Common myeloid progenitor, CD34-positive (primary cell): ENCODE results near the gene CTTNBP2.

Experiments
- CTCF ChIA-PET: fragments of 350-600 bp; sonication (Branson Sonifier 250); formaldehyde crosslinking; loops from one replicate; lab custom pipeline; 2021; ENCODE audit warnings: antibody characterized with exemption; lab: Charles Lee
- POLR2A ChIA-PET: fragments of 350-600 bp; sonication (Branson Sonifier 250); formaldehyde crosslinking; loops from one replicate; lab custom pipeline; 2021; ENCODE audit warnings: antibody characterized with exemption; lab: Charles Lee
- DNase-seq, 3 donors: peaks; one replicate each; pipeline versions ENCODE4 v3.0.0 to v3.0.0-alpha.2; 2013
- H3K27ac ChIP-seq, 2 experiments: 1 replicate in 1 of 2; 2 replicates in 1 of 2; pipeline ENCODE4 v1.7.0; 2013; ENCODE audit warnings: inconsistent platforms in 2 of 2, low read length in 2 of 2, mild to moderate bottlenecking in 2 of 2, low read depth in 1 of 2, moderate library complexity in 1 of 2; ENCODE audit not compliant: severe bottlenecking in 2 of 2, insufficient read depth in 1 of 2, poor library complexity in 1 of 2
- H3K27me3 ChIP-seq, 5 experiments: replicated peaks in 2 of 5; 1 replicate in 3 of 5; 2 replicates in 2 of 5; pipeline versions ENCODE4 v1.6.1 to v1.7.0; 2013; ENCODE audit warnings: low read length in 4 of 5, mild to moderate bottlenecking in 2 of 5, moderate library complexity in 2 of 5, inconsistent platforms in 1 of 5; ENCODE audit not compliant: insufficient read depth in 5 of 5, control insufficient read depth in 4 of 5
- H3K36me3 ChIP-seq, 4 experiments: 1 replicate in 2 of 4; 2 replicates in 2 of 4; pipeline versions ENCODE4 v1.6.1 to v1.7.0; 2013; ENCODE audit warnings: low read length in 3 of 4, control low read depth in 1 of 4, mild to moderate bottlenecking in 1 of 4; ENCODE audit not compliant: control insufficient read depth in 4 of 4, insufficient read depth in 4 of 4
- H3K4me1 ChIP-seq, 4 experiments: 1 replicate in 3 of 4; 2 replicates in 1 of 4; pipeline versions ENCODE4 v1.6.1 to v1.7.1; 2013; ENCODE audit warnings: low read length in 3 of 4, mild to moderate bottlenecking in 3 of 4, control low read depth in 1 of 4, inconsistent platforms in 1 of 4, moderate library complexity in 1 of 4; ENCODE audit not compliant: control insufficient read depth in 4 of 4, insufficient read depth in 4 of 4; ENCODE audit errors: control extremely low read depth in 1 of 4
- H3K4me3 ChIP-seq, 7 experiments: 1 replicate in 4 of 7; 2 replicates in 3 of 7; pipeline versions ENCODE4 v1.5.1 to v1.7.0; 2013; ENCODE audit warnings: mild to moderate bottlenecking in 7 of 7, low read length in 6 of 7, moderate library complexity in 6 of 7, inconsistent platforms in 2 of 7, low read depth in 2 of 7, control low read depth in 1 of 7; ENCODE audit not compliant: insufficient read depth in 4 of 7, control insufficient read depth in 1 of 7; ENCODE audit errors: extremely low read depth in 1 of 7
- H3K9me3 ChIP-seq, 5 experiments: 1 replicate in 4 of 5; 2 replicates in 1 of 5; pipeline versions ENCODE4 v1.6.1 to v1.7.1; 2013; ENCODE audit warnings: low read length in 4 of 5, mild to moderate bottlenecking in 2 of 5, inconsistent platforms in 1 of 5, low read depth in 1 of 5, moderate library complexity in 1 of 5; ENCODE audit not compliant: control insufficient read depth in 4 of 5, insufficient read depth in 2 of 5; ENCODE audit errors: control extremely low read depth in 1 of 5
- whole genome bisulfite sequencing: methylation state at CpG from one replicate; pipeline ENCODE4 v1.1.5; 2013; ENCODE audit not compliant: insufficient coverage; 5-methylcytosine and 5-hydroxymethylcytosine counted together

Gene CTTNBP2

DNA sequence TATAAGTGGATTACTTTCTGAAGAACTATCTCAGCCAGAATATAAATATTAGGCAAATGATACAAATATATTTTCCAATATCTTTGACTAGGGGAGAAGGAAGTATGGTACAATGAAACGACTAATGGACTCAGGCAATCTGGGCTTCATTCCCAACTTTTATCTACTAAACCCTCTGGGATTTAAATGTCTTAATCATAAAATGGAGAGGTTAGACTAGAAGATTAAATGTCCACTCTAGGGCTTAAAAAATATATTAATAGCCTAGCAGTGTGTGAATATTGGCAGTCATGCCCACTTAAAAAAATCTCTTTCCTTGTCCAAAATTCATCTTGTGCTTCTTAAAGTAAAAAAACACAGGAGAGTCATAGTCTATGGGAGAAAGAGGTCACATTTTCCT, 98.3 kb downstream of the CTTNBP2 start:
- no CpG with 5 or more reads among the region's 1 CpG for WGBS
- ChIA-PET CTCF (interaction anchor here (0.8 kb wide), 1 partner anchor 17 kb away, joined by 3 read pairs; no protein-coding TSS in a partner anchor), POLR2A (no interaction called here)
- Histone ChIP-seq H3K4me1 (peaks cover 0 to 27% (median 10%) of the 10 kb centered on the region in 4 experiments), H3K36me3 (no peaks in the 10 kb centered on the region), H3K9me3 (no peaks in the 10 kb centered on the region), H3K27ac (no peak overlapping the region), H3K27me3 (no peaks in the 10 kb centered on the region), H3K4me3 (no peak overlapping the region)
- DNase-seq = no peak

DNA sequence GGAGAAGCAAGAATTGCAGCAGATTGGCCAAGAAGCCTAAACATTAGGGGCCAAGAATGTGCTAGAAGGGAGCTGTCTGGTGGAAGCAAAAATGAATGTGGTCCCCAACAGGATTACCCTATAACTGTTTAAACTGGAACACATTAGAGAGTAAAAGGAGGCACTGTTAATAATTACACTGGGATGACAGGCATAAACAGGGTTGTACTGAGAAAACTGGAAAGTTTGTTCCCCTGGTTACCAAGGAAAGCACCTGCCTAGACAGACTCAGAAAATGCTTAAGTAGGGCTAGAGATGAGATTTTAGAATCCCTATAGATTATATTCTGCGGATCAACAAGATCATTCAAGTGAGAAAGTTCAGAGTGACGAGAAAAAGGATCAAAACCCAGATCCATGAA, 100.8 kb downstream of the CTTNBP2 start:
- H3K4me3 ChIP-seq = no peak overlapping the region
- ChIA-PET POLR2A (no interaction called here), CTCF (interaction anchor here (1.0 kb wide), 1 partner anchor 58 kb away, joined by 3 read pairs; no protein-coding TSS in a partner anchor)
- WGBS = 93% methylated on average over 2 of the region's 2 CpGs
- peaks cover 0 to 34% (median 12%) of the 10 kb centered on the region in 4 experiments for H3K4me1 ChIP-seq
- H3K27me3 ChIP-seq = no peaks in the 10 kb centered on the region
- H3K9me3 ChIP-seq = no peaks in the 10 kb centered on the region
- no peaks in the 10 kb centered on the region for H3K36me3 ChIP-seq
- no peak for DNase-seq
- H3K27ac ChIP-seq = no peak overlapping the region

DNA sequence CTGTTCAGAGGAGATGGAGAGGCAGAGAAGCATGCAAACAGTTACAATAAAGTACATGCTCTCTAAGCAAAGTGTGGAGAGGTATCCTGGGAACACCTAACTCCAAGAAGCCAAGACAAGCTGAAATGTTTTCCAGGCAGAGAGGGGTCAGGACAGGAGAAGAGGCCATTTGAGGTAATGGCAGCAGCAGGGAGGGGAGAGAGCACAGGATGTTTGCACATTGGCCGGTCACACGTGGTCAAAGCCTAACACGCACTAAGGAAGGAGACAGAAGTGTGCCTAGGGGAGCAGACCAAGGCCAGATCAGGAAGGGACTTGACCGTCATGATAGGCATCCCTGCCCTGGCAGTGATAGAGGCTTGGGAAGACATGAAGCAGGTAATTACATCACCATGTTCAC, 101.5 kb downstream of the CTTNBP2 start:
- H3K27me3 ChIP-seq = no peaks in the 10 kb centered on the region
- no peak for DNase-seq
- WGBS = 97% methylated on average over 4 of the region's 4 CpGs
- no peak overlapping the region for H3K4me3 ChIP-seq
- ChIA-PET CTCF (interaction anchor here (1.0 to 1.5 kb wide), 2 partner anchors 38 to 58 kb away, joined by 3 read pairs; no protein-coding TSS in a partner anchor), POLR2A (no interaction called here)
- H3K9me3 ChIP-seq = no peaks in the 10 kb centered on the region
- H3K36me3 ChIP-seq = no peaks in the 10 kb centered on the region
- no peak overlapping the region for H3K27ac ChIP-seq
- H3K4me1 ChIP-seq = peaks cover 0 to 34% (median 12%) of the 10 kb centered on the region in 4 experiments

DNA sequence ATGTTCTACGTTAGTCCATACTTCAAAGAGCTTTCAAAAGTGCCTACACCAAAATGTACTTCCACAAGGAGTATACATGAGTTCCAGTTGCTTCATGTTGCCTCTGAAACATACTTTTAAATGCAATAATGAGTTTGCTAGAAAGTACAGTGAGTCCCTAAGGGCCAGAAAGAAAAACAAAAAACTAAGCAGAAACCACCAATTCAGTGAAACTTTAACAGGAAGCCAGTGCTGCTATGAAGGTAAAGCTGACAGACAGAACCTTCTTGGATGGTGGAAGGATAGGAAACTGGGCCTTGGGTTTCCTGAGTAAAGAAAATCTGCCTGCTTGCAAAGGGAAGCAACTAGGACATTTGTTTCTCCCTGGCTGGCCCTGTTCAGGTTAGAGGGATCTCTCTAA, 104.2 kb downstream of the CTTNBP2 start:
- H3K27me3 ChIP-seq = no peaks in the 10 kb centered on the region
- CTCF ChIA-PET = interaction anchor here (0.6 kb wide), 1 partner anchor 12 kb away, joined by 4 read pairs; no protein-coding TSS in a partner anchor
- POLR2A ChIA-PET = no interaction called here
- no peak for DNase-seq
- no peaks in the 10 kb centered on the region for H3K9me3 ChIP-seq
- H3K36me3 ChIP-seq = no peaks in the 10 kb centered on the region
- H3K27ac ChIP-seq = no peak overlapping the region
- H3K4me3 ChIP-seq = no peak overlapping the region
- WGBS = no CpG with 5 or more reads among the region's 1 CpG
- H3K4me1 ChIP-seq = peaks cover 0 to 18% (median 11%) of the 10 kb centered on the region in 4 experiments

DNA sequence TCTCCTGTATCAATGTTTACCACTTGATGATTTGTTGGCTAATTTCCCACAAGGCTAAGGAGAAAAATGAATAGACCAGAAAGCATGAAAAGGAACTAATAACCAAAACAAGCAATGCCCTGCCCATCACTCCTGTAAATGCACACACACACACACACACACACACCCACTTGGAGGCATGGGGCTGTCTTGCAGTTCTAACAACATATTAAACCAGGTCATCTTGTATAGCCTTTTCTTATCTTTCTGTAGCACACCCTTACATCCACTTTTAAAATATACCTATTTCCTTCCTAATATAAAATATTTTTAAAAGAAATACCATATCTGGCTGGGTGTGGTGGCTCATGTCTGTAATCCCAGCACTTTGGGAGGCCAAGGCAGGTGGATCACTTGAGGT, 105.3 kb downstream of the CTTNBP2 start:
- no peaks in the 10 kb centered on the region for H3K27me3 ChIP-seq
- no peak overlapping the region for H3K4me3 ChIP-seq
- peaks cover 0 to 10% (median 2%) of the 10 kb centered on the region in 4 experiments for H3K4me1 ChIP-seq
- H3K27ac ChIP-seq = no peak overlapping the region
- ChIA-PET CTCF (no interaction called here), POLR2A (no interaction called here)
- peak in 1 of 3 donors; percentile 26 for DNase-seq
- no peaks in the 10 kb centered on the region for H3K36me3 ChIP-seq
- no peaks in the 10 kb centered on the region for H3K9me3 ChIP-seq

DNA sequence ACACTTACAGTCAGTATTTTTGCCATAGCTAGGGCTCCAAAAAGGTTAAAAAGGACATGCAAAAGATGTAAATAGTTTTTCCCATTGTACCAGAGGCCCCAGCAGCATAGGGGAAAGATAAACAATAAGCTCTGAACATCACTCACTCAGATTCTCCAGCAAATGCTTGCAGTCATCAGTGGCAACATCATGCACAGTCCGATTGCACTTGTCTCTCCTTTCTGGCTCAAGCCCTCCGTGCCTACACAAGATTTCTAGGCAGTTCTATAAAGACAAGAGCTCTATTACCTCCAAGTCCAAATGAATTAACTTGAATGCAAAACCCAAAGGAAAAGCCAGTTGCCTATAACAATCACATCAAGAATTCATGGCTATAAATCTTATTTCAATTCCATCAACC, 106.3 kb downstream of the CTTNBP2 start:
- H3K9me3 ChIP-seq = no peaks in the 10 kb centered on the region
- no peak overlapping the region for H3K4me3 ChIP-seq
- no peaks in the 10 kb centered on the region for H3K27me3 ChIP-seq
- POLR2A ChIA-PET = no interaction called here
- DNase-seq = no peak
- H3K27ac ChIP-seq = no peak overlapping the region
- CTCF ChIA-PET = interaction anchor here (0.7 to 2.0 kb wide), 5 partner anchors 9 to 25 kb away, joined by 3 to 9 read pairs (median 4); no protein-coding TSS in a partner anchor
- 100% methylated on average over 2 of the region's 2 CpGs for WGBS
- peaks cover 0 to 9% (median 2%) of the 10 kb centered on the region in 4 experiments for H3K4me1 ChIP-seq
- no peaks in the 10 kb centered on the region for H3K36me3 ChIP-seq

DNA sequence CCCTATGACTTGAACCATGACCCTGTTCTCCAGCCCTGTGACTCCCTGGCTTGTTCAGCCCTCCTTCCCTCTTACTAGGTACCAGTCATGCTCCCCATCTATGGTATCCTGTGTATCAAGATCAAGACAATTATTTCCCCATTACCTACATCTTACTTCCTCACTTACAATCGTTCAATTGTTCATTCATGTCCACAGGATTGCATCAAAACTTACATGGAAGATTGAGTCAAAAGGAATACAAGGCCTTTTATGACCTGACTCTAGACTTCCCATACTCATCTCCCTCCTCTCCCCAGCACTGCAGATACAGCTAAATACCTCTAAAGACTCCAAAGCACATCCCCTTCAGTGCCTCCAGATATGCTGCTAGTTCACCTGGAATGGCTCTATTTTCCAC, 109.2 kb downstream of the CTTNBP2 start:
- POLR2A ChIA-PET = no interaction called here
- no peak for DNase-seq
- Histone ChIP-seq H3K36me3 (no peaks in the 10 kb centered on the region), H3K4me1 (peaks cover 0 to 3% (median under 1%) of the 10 kb centered on the region in 4 experiments), H3K9me3 (no peaks in the 10 kb centered on the region), H3K4me3 (no peak overlapping the region), H3K27ac (no peak overlapping the region), H3K27me3 (no peaks in the 10 kb centered on the region)
- CTCF ChIA-PET = no interaction called here
- 89% methylated on average over 1 of the region's 1 CpG for WGBS
